HFF-Myc (cell line): ENCODE results near the gene SERGEF.
A peak's percentile ranks its signal among the peaks of the same experiment; 100 is the strongest.

Source experiments
- DNase-seq: peaks from one replicate; pipeline ENCODE4 v3.0.0-alpha.2; 2011; ENCODE audit warnings: low read depth; ENCODE audit errors: extremely low read depth
- H3K4me3 ChIP-seq: replicated peaks from 2 replicates; pipeline ENCODE4 v1.5.1; 2011; ENCODE audit warnings: low read depth, mild to moderate bottlenecking, control low read depth, low read length
- TF ChIP-seq, protein P1 (sequence below): IDR thresholded peaks from 2 replicates; pipeline ENCODE4 v1.5.1; 2012; ENCODE audit warnings: mild to moderate bottlenecking, low read depth, low read length, control low read depth; ENCODE audit errors: missing control alignments

Gene SERGEF

GRCh38 chr11:18012122-18012905 is 533 bp downstream of the SERGEF start:
- TF ChIP-seq, protein P1, sequence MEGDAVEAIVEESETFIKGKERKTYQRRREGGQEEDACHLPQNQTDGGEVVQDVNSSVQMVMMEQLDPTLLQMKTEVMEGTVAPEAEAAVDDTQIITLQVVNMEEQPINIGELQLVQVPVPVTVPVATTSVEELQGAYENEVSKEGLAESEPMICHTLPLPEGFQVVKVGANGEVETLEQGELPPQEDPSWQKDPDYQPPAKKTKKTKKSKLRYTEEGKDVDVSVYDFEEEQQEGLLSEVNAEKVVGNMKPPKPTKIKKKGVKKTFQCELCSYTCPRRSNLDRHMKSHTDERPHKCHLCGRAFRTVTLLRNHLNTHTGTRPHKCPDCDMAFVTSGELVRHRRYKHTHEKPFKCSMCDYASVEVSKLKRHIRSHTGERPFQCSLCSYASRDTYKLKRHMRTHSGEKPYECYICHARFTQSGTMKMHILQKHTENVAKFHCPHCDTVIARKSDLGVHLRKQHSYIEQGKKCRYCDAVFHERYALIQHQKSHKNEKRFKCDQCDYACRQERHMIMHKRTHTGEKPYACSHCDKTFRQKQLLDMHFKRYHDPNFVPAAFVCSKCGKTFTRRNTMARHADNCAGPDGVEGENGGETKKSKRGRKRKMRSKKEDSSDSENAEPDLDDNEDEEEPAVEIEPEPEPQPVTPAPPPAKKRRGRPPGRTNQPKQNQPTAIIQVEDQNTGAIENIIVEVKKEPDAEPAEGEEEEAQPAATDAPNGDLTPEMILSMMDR: no peak
- no peak for DNase-seq
- peak overlapping the region; percentile 66 for H3K4me3 ChIP-seq

- DNase-seq: no peak
- TF ChIP-seq, protein P1: no peak
- H3K4me3 ChIP-seq: peak overlapping the region; percentile 66
Observed at GRCh38 chr11:18011633-18012032, 1.2 kb downstream of the SERGEF start.

GRCh38 chr11:18010977-18011586 is 1.8 kb downstream of the SERGEF start:
- DNase-seq: no peak
- TF ChIP-seq, protein P1: no peak
- no peak overlapping the region for H3K4me3 ChIP-seq

- no peak for DNase-seq
- H3K4me3 ChIP-seq: no peak overlapping the region
- TF ChIP-seq, protein P1: no peak
Observed at GRCh38 chr11:18010121-18010670, 2.7 kb downstream of the SERGEF start.

GRCh38 chr11:18005376-18006129 is 7.3 kb downstream of the SERGEF start:
- H3K4me3 ChIP-seq: no peak overlapping the region
- TF ChIP-seq, protein P1: no peak
- no peak for DNase-seq

DNA sequence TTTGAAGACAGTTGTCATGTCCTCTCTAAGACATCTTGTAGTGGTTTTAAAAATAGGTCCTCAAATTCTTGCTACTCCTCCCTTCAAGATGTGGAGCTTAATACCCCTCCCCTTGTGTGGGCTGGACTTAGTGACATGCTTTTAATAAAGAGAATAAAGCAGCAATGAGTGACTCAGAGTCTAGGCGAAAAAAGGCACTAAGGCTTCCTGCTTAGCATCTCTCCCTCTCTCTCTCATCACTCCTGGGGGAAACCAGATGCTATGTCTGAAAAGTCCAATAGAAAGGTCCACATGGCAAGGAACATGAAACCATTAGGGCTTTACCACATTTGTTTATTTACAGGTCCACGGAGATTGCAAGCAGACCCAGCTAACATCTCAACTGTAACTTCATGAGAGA is 11.7 kb downstream of the SERGEF start:
- peak; percentile 70 for DNase-seq
- no peak overlapping the region for H3K4me3 ChIP-seq
- TF ChIP-seq, protein P1: no peak
